Activated CD4-positive, alpha-beta T cell treated with anti-CD3 and anti-CD28 coated beads for 1 hour (primary cell): ENCODE data around the gene PRSS58.

Experiments
- DNase-seq: peaks from one replicate; pipeline ENCODE4 v3.0.0-alpha.2; 2020

Gene PRSS58

GRCh38 chr7:142257958-142258357, at the start of gene PRSS58:
Gene PRSS58, minus strand, starts transcription at chr7:142258058. Its CDS starts 351 bp downstream, at chr7:142257707.
- no peak for DNase-seq

- no peak for DNase-seq
Observed at GRCh38 chr7:142307246-142307900, 49.5 kb upstream of the PRSS58 start.

- DNase-seq = no peak
Observed at GRCh38 chr7:142303650-142304049, 45.8 kb upstream of the PRSS58 start.

- no peak for DNase-seq
Observed at GRCh38 chr7:142301923-142302550, 44.2 kb upstream of the PRSS58 start.

GRCh38 chr7:142301299-142301698, 43.4 kb upstream of the PRSS58 start:
- no peak for DNase-seq

- no peak for DNase-seq
Observed at GRCh38 chr7:142300689-142301088, 42.8 kb upstream of the PRSS58 start.

GRCh38 chr7:142299237-142299781, 41.5 kb upstream of the PRSS58 start:
- DNase-seq = no peak

GRCh38 chr7:142298627-142299026, 40.8 kb upstream of the PRSS58 start:
- no peak for DNase-seq

GRCh38 chr7:142298009-142298408, 40.2 kb upstream of the PRSS58 start:
- DNase-seq = no peak

- DNase-seq = no peak
Observed at GRCh38 chr7:142280263-142280662, 22.4 kb upstream of the PRSS58 start.

- DNase-seq = no peak
Observed at GRCh38 chr7:142279601-142280000, 21.7 kb upstream of the PRSS58 start.

GRCh38 chr7:142275028-142275427, 17.2 kb upstream of the PRSS58 start:
- no peak for DNase-seq

GRCh38 chr7:142272841-142273240, 15.0 kb upstream of the PRSS58 start:
- no peak for DNase-seq

GRCh38 chr7:142263598-142264380, 5.9 kb upstream of the PRSS58 start:
- DNase-seq = no peak

- DNase-seq = no peak
Observed at GRCh38 chr7:142250705-142251104, 7.2 kb downstream of the PRSS58 start.

GRCh38 chr7:142249918-142250317, 7.9 kb downstream of the PRSS58 start:
- no peak for DNase-seq

- DNase-seq = no peak
Observed at GRCh38 chr7:142248166-142249160, 9.4 kb downstream of the PRSS58 start.

- DNase-seq = no peak
Observed at GRCh38 chr7:142243823-142244222, 14.0 kb downstream of the PRSS58 start.

GRCh38 chr7:142240546-142240945, 17.3 kb downstream of the PRSS58 start:
- DNase-seq = no peak

GRCh38 chr7:142231716-142232115, 26.1 kb downstream of the PRSS58 start:
- no peak for DNase-seq

- no peak for DNase-seq
Observed at GRCh38 chr7:142228537-142229104, 29.2 kb downstream of the PRSS58 start.
